NK-92 (cell line): ENCODE data around the gene OSBP.
"Not testable (repeated sequence)": the region's sequence is repeated elsewhere in the genome, so short reads cannot be mapped to it uniquely, and the experiment has no call there.

Experiments used
- DNase-seq: peaks from one replicate; lab custom pipeline; 2025; ENCODE audit not compliant: unreplicated experiment; lab: John Stamatoyannopoulos, UW

Gene OSBP, protein sequence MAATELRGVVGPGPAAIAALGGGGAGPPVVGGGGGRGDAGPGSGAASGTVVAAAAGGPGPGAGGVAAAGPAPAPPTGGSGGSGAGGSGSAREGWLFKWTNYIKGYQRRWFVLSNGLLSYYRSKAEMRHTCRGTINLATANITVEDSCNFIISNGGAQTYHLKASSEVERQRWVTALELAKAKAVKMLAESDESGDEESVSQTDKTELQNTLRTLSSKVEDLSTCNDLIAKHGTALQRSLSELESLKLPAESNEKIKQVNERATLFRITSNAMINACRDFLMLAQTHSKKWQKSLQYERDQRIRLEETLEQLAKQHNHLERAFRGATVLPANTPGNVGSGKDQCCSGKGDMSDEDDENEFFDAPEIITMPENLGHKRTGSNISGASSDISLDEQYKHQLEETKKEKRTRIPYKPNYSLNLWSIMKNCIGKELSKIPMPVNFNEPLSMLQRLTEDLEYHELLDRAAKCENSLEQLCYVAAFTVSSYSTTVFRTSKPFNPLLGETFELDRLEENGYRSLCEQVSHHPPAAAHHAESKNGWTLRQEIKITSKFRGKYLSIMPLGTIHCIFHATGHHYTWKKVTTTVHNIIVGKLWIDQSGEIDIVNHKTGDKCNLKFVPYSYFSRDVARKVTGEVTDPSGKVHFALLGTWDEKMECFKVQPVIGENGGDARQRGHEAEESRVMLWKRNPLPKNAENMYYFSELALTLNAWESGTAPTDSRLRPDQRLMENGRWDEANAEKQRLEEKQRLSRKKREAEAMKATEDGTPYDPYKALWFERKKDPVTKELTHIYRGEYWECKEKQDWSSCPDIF

GRCh38 chr11:59615637-59616395, at the start of gene OSBP:
Gene OSBP (minus strand): TSS chr11:59615774. CDS start chr11:59615664, 110 bp downstream.
- DNase-seq = peak; percentile 99

DNA sequence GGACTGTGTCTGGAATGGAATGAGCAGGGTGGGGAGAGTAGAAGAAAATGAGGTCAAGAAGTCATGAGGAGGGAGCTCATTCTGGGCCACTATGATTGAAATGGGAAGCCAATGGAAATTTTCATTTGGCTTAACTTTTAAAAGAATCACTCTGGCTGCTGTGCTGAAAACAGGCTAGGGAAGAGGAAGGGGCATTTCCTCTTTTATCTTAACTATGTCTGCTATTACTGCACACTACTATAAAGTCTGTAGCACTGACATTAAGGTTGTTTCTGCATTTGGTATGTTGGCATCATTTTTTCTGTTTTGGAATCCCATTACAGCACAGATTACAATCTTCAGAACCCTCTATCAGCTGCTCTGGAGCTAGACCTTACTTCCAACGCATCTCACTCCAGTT, 45.0 kb upstream of the OSBP start:
- DNase-seq = no peak

GRCh38 chr11:59659981-59660380, 44.4 kb upstream of the OSBP start:
- DNase-seq = no peak

GRCh38 chr11:59658036-59658435, 42.5 kb upstream of the OSBP start:
- no peak for DNase-seq

DNA sequence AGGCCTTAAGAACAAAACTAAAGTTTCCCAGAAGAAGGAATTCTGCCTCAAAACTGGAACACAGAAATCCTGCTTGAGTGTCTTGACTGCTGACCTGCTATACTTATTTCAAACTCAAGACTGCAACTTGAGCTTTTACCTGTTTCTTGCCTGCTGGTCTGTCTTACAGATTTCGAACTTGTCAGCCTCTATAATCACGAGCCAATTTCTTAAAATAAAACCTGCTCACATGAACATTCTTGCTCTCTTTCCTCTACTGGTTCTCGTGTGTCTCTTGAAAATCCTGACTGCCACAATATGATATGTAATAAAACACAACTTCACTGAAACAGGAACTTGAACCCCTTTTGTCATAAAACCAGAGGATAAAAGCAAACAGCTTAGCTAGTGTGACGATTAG, 39.3 kb upstream of the OSBP start:
- DNase-seq = no peak

GRCh38 chr11:59647245-59647980, 31.8 kb upstream of the OSBP start:
- DNase-seq = no peak

DNA sequence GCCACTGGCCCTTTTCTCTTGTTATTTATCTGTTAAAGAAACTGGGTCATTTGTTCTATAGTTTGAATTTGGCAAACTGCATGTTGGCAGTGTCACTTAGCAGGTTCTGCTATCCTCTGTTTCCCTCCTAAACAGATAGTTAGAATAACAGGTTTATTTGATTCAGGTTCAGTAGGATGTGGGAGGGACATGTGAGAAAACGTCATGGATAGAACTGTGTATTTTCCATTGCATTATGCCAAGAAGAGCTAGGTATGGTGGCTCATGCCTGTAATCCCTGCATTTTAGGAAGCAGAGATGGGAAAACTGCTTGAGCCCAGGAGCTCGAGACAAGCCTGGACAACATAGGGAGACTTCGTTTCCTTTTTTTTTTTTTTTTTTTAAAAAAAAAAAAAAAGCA, 29.0 kb upstream of the OSBP start:
- no peak for DNase-seq

GRCh38 chr11:59643390-59643789, 27.8 kb upstream of the OSBP start:
- DNase-seq = no peak

- no peak for DNase-seq
Measured at GRCh38 chr11:59641156-59641555, 25.6 kb upstream of the OSBP start.

DNA sequence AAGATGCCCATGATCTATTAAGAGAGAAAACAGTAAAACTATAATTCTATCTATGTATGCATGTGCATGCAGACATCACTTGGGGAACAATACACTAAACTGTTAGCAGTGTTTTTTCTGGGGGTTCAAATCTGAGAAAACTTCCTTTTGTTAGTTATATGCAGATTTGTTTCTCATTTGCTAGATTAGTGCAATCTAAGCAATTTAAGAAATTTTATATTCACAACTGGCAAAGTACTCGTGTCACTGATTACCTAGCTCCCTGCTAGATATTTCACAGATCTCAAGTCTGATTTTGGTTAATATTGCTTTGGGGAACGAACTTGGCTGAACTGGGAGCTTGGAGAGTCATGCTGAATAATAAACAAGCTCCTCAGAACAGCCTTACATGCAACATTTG, 14.9 kb upstream of the OSBP start:
- DNase-seq = no peak

GRCh38 chr11:59629996-59630395, 14.4 kb upstream of the OSBP start:
- DNase-seq = no peak

DNA sequence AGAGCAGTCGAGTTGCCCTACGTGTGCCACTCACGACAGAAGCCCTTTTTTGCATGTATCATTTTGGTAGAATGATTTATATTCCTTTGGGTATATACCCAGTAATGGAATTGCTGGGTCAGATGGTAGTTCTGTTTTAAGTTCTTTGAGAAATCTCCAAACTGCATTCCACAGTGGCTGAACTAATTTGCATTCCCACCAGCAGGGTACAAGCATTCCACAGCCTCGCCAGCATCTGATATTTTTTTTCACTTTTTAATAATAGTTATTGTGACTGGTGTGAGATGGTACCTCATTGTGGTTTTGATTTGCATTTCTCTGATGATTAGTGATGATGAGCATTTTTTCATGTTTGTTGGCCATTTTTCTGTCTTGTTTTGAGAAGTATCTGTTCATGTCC, 11.4 kb upstream of the OSBP start:
- DNase-seq = not testable (repeated sequence)

DNA sequence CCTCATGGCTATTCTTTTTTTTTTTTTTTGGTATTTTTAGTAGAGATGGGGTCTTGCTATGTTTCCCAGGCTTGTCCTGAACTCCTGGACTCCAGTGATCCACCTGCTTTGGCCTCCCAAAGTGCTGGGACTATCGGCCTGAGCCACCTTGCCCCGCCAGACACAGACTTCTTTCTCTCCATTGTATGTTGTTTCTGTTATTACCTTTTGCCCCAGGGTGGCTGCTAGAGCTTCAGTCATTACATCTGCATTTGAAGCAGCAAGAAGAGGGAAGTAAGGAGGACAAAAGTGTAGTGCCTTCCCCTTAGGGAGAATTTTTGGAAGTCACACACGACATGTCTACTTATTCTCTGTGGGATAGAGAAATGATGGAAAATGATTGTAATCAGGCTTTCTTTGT, 10.1 kb upstream of the OSBP start:
- DNase-seq = no peak

- no peak for DNase-seq
Measured at GRCh38 chr11:59617876-59618275, 2.3 kb upstream of the OSBP start.

GRCh38 chr11:59616396-59616982, 915 bp upstream of the OSBP start:
- DNase-seq = no peak

GRCh38 chr11:59615120-59615636, 396 bp downstream of the OSBP start:
- DNase-seq = no peak

DNA sequence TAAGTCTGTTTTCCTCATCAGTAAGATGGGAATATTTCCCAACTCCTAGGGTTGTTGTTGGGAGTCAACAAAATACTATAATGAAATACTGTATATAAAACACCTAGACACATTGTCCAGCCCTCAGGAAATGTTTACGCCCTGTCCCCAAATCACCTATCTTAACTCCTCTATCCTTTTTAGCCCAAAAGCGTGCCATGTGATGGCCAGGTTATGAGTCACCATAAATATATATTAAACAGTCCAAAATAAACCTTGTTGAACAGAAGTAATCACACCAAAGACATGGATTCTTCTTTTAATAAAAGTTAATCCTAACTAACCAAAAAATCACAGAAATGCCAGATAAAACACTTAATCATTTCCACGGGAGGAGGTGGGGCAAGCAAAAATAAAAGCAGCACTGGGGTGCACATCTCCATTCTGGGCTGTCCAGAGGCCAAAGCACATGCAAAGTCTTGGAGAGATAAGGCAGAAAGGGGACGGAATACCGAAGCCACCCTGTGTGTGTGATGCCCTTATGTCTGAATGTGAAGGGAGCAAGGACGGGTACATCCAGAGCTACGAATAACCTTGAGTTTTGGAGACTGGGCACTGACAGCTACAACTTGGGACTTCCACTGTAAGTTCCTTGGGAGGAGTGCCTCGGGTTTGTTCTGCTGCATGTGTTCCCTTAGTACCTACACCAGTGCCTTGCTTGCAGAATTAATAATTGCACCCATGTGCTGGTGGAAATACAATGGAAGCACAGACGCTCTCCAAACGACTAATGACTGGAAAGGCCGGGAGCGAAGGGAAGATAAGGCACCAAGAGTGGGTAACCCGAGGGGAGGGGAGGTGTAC, 1.1 kb downstream of the OSBP start:
- no peak for DNase-seq

DNA sequence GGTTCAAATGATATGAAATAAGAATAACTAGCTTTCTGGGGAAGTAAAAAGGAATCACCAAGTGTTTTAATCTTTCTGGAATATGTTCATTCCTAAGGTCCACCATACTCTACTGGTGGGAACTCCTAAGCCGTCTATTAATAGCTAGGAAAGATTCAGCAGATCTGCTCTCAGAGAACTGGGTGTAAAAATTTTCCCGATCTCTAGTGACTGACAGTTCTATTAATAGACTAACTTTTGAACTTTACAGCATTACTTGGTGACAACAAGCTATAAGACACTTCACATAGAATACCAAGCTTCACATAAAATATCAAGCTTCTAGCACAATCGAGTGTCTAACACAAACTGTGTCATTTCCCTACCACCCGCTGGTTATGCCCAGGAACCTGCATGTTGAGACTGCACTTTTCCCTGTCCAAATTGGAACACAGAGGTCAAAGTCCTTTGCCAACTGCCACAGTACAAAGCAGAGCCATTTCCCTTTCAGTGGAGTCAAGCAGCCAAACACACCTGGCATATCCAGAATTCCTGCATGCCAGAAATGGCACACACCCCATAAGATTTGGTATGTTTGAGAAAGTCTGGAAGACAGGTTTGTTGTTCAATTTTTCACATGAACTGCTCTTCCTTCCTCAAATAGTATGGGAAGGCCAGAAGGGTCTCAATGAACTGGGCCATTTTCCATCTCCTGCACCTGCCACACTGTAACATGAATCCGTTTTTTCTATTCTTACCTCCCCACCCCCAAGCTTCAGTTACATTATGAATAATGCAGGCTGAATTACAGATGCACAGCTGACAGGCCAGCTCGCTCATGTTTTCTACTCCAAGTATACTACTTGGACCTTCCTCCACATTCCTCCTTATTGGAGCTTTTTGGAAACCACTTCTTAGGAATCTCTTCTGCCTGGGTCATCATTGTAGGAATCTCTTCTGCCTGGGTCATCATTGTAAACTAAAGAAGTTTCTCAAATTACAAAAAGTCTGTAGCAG, 3.7 kb downstream of the OSBP start:
- no peak for DNase-seq
